Tibial nerve (tissue), 3 donors: ENCODE measurements around the gene THOC5.

Experiments
- POLR2A ChIP-seq, 2 donors: fragments of 450-650 bp; IDR thresholded peaks; one replicate each; pipeline ENCODE4 v1.6.1; 2017; ENCODE audit warnings: antibody characterized with exemption in 2 of 2, mild to moderate bottlenecking in 2 of 2, moderate library complexity in 2 of 2
- TF ChIP-seq, protein P1 (sequence below), 5 experiments: fragments of 200-600 bp in 3 of 5; fragments of 450-650 bp in 2 of 5; sonication (generic) in 3 of 5; IDR thresholded peaks; one replicate each; pipeline ENCODE4 v1.5.1; 2016 to 2019; ENCODE audit warnings: antibody characterized with exemption in 5 of 5, mild to moderate bottlenecking in 3 of 5, moderate library complexity in 2 of 5

DNA sequence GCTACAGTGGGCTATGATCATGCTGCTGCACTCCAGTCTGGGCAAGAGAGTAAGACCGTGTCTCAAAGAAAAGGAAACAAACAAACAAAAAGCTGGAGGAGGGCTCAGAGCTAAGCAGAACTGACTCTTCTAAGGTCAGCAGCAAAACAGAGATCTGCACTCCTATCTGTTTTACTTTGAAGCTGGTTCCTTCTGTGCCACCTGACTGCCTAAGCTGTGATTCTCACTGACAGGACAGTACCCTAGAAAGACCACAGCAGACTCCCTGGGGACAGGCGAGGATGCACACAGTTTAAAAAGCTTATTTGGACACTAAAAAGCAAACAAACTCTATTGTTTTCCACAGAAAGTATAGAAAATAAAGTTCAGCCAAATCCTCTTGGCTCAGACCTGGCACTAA lies 43.0 kb downstream of the THOC5 start:
- TF ChIP-seq POLR2A (IDR thresholded peaks at IDR 0.05) = no peak
- TF ChIP-seq, protein P1, sequence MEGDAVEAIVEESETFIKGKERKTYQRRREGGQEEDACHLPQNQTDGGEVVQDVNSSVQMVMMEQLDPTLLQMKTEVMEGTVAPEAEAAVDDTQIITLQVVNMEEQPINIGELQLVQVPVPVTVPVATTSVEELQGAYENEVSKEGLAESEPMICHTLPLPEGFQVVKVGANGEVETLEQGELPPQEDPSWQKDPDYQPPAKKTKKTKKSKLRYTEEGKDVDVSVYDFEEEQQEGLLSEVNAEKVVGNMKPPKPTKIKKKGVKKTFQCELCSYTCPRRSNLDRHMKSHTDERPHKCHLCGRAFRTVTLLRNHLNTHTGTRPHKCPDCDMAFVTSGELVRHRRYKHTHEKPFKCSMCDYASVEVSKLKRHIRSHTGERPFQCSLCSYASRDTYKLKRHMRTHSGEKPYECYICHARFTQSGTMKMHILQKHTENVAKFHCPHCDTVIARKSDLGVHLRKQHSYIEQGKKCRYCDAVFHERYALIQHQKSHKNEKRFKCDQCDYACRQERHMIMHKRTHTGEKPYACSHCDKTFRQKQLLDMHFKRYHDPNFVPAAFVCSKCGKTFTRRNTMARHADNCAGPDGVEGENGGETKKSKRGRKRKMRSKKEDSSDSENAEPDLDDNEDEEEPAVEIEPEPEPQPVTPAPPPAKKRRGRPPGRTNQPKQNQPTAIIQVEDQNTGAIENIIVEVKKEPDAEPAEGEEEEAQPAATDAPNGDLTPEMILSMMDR (IDR thresholded peaks at IDR 0.05) = no peak
